ENCODE results near the gene HADHA. TPM values are rescaled to one million over a fixed set of nuclear protein-coding genes. Genes with fewer than 3 reads are reported as not detected.
"Not testable (repeated sequence)": the region's sequence is repeated elsewhere in the genome, so short reads cannot be mapped to it uniquely, and the experiment has no call there.

The HADHA gene
- total RNA-seq, 6 experiments from 2014 or later: 115 to 246 (median 160) TPM

- intact Hi-C loops (cut with DNase I): no loop called here
- WGBS (ENCODE audit: insufficient coverage, low coverage, low lambda C conversion rate, missing lambda C conversion rate): 77% methylated on average over 4 of the region's 4 CpGs
- ATAC-seq: no peak
Measured at GRCh38 chr2:26268213-26268612, 23.8 kb upstream of the HADHA start.

DNA sequence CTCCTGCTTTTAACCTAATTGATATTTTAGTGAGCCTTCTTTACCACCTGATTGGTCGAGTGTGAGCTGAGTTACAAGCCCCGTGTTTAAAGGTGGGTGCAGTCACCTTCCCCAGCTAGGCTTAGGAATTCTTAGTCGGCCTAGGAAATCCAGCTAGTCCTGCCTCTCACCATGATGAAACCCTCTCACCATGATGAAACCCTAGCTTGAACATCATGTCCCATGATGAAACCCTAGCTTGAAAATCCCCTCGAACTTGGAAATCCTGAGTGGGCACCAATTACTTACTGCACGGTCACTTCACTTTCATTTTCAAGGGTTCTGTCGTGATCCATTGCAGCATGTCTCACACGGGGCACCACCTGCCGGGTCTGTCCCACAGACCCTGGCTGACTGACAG lies 14.4 kb upstream of the HADHA start:
- WGBS (ENCODE audit: insufficient coverage, low coverage, low lambda C conversion rate, missing lambda C conversion rate): 90% methylated on average over 4 of the region's 8 CpGs
- ATAC-seq; H3K27me3 ChIP-seq; H3K27ac ChIP-seq; DNase-seq; H3K9me3 ChIP-seq; intact Hi-C loops (cut with DNase I); H3K4me3 ChIP-seq: not testable (repeated sequence)
- Histone ChIP-seq H3K4me1 (peaks cover 0 to 30% (median 14%) of the 10 kb centered on the region in 4 donors), H3K36me3 (peaks cover 0 to 16% (median 10%) of the 10 kb centered on the region in 4 donors)

More at GRCh38 chr2:26268213-26268612, 23.8 kb upstream of the HADHA start:
- H3K4me3 ChIP-seq: no peak overlapping the region
- no peak for TF ChIP-seq POLR2A (IDR thresholded peaks at IDR 0.05)
- TF ChIP-seq, protein P1, sequence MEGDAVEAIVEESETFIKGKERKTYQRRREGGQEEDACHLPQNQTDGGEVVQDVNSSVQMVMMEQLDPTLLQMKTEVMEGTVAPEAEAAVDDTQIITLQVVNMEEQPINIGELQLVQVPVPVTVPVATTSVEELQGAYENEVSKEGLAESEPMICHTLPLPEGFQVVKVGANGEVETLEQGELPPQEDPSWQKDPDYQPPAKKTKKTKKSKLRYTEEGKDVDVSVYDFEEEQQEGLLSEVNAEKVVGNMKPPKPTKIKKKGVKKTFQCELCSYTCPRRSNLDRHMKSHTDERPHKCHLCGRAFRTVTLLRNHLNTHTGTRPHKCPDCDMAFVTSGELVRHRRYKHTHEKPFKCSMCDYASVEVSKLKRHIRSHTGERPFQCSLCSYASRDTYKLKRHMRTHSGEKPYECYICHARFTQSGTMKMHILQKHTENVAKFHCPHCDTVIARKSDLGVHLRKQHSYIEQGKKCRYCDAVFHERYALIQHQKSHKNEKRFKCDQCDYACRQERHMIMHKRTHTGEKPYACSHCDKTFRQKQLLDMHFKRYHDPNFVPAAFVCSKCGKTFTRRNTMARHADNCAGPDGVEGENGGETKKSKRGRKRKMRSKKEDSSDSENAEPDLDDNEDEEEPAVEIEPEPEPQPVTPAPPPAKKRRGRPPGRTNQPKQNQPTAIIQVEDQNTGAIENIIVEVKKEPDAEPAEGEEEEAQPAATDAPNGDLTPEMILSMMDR (IDR thresholded peaks at IDR 0.05): no peak
- no peak for DNase-seq
- H3K36me3 ChIP-seq: peaks cover 0 to 8% (median 0%) of the 10 kb centered on the region in 4 donors
- H3K27ac ChIP-seq: no peak overlapping the region
- H3K9me3 ChIP-seq: no peaks in the 10 kb centered on the region
- H3K27me3 ChIP-seq: no peaks in the 10 kb centered on the region
- peaks cover 0 to 8% (median 4%) of the 10 kb centered on the region in 4 donors for H3K4me1 ChIP-seq

- no peak overlapping the region for H3K4me3 ChIP-seq
- no peaks in the 10 kb centered on the region for H3K9me3 ChIP-seq
- 11% methylated on average over 3 of the region's 3 CpGs for WGBS (ENCODE audit: insufficient coverage, low coverage, low lambda C conversion rate, missing lambda C conversion rate)
- peak overlapping the region in 2 of 3 donors; percentile 56 to 57 for H3K27ac ChIP-seq
- peak; percentile 7 for TF ChIP-seq POLR2A (IDR thresholded peaks at IDR 0.05)
- TF ChIP-seq, protein P1 (IDR thresholded peaks at IDR 0.05): no peak
- DNase-seq (peak in 1 of 3 donors; percentile 56), ATAC-seq (peak; percentile 83 to 91 (median 86))
- H3K27me3 ChIP-seq: no peaks in the 10 kb centered on the region
- peaks cover 0 to 16% (median 6%) of the 10 kb centered on the region in 4 donors for H3K36me3 ChIP-seq
- H3K4me1 ChIP-seq: peaks cover 0 to 43% (median 14%) of the 10 kb centered on the region in 4 donors
- intact Hi-C loops (cut with DNase I): no loop called here
Measured at GRCh38 chr2:26255759-26256384, 11.4 kb upstream of the HADHA start.

GRCh38 chr2:26251893-26252292 lies 7.5 kb upstream of the HADHA start:
- TF ChIP-seq, protein P1 (IDR thresholded peaks at IDR 0.05): no peak
- no peak for TF ChIP-seq POLR2A (IDR thresholded peaks at IDR 0.05)
- H3K9me3 ChIP-seq: no peaks in the 10 kb centered on the region
- WGBS (ENCODE audit: insufficient coverage, low coverage, low lambda C conversion rate, missing lambda C conversion rate): 37% methylated on average over 3 of the region's 3 CpGs
- H3K27me3 ChIP-seq: no peaks in the 10 kb centered on the region
- peak; percentile 33 to 61 (median 52) for ATAC-seq
- H3K36me3 ChIP-seq: peaks cover 0 to 4% (median 1%) of the 10 kb centered on the region in 4 donors
- no peak overlapping the region for H3K27ac ChIP-seq
- intact Hi-C loops (cut with DNase I): no loop called here
- peak in 1 of 3 donors; percentile 59 for DNase-seq
- H3K4me3 ChIP-seq: no peak overlapping the region
- H3K4me1 ChIP-seq: peaks cover 0 to 60% (median 29%) of the 10 kb centered on the region in 4 donors

DNA sequence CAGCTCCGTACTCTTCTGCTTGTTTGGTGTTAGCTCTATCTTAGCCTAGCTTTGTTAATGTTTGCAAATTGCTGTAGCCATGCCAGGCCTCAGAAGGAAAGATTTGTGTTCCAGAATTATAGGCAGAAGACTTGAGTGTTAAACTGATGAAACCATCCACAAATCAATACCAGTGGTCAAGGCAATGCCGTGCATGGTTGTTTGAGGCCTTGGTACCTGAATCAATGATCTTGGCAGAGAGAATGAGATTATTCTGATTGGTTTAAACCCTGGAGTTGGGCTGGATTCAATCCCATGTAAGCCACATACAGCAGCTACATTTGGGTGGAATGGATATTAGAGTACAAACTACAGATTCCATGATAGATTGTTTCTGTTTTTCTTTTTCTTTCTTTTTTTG lies 5.2 kb upstream of the HADHA start:
- WGBS (ENCODE audit: insufficient coverage, low coverage, low lambda C conversion rate, missing lambda C conversion rate): 30% methylated on average over 2 of the region's 2 CpGs
- H3K4me1 ChIP-seq: peaks cover 0 to 52% (median 27%) of the 10 kb centered on the region in 4 donors
- no peaks in the 10 kb centered on the region for H3K27me3 ChIP-seq
- H3K4me3 ChIP-seq: no peak overlapping the region
- no peaks in the 10 kb centered on the region for H3K9me3 ChIP-seq
- no peak for DNase-seq
- peak in 3 of 4 donors; percentile 20 to 39 (median 37) for ATAC-seq
- TF ChIP-seq, protein P1 (IDR thresholded peaks at IDR 0.05): no peak
- no peak for TF ChIP-seq POLR2A (IDR thresholded peaks at IDR 0.05)
- H3K27ac ChIP-seq: no peak overlapping the region
- H3K36me3 ChIP-seq: peaks cover 0 to 2% (median 0%) of the 10 kb centered on the region in 4 donors
- intact Hi-C loops (cut with DNase I): no loop called here
